M059J (cell line): ENCODE data around the gene LIPH. TPM values are rescaled to one million over a fixed set of nuclear protein-coding genes. Genes with fewer than 3 reads are reported as not detected.

Experiments used
- DNase-seq: peaks from one replicate; pipeline ENCODE4 v3.0.0-alpha.2; 2012; ENCODE audit warnings: low read depth
- total RNA-seq: library from RNA; depleted of rRNA; stranded (reverse); fragments of >200 nt; shearing (Covaris generic); gene quantifications from 2 replicates; pipeline ENCODE4 v1.2.3, GENCODE V29; 2014

LIPH gene
- total RNA-seq, 1 experiment from 2014 or later, result 1.9 TPM

DNA sequence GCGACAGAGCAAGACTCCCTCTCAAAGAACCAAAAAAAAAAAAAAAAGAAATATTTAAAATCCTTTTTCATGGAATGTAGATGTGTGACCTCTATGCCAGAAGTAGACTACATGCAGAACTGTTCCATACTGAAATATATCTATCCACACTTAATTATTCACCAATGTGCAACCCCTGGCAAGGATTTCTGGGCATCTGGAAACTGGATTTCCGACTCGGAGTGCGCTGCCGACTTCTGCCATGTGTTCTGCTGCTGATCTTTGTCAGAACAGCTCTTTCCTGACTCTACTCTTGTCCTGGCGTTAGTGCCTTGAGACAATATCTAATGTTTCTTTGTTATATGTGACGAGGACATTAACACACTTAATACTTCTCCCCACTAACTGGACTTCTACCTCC, 11.7 kb downstream of the LIPH start:
- no peak for DNase-seq

DNA sequence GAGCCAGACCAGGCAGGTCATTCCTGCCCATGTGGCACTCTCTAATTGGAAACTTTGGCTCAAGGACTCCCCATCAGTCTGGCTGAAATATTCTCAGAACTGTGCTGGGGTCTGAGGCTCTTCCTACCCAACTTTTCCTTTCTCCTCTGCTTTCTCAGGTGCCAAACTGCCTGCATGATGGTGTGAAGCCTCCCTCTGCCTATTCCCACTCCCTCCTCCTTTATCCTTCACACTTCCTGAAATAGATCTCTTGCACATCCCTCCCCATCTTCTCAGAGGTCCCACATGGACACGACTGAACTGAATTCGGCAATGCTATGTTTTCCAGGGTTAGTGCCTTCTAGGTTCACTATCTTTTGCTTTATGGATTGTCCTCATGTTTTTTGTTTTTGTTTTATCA, 12.5 kb downstream of the LIPH start:
- DNase-seq, result no peak

DNA sequence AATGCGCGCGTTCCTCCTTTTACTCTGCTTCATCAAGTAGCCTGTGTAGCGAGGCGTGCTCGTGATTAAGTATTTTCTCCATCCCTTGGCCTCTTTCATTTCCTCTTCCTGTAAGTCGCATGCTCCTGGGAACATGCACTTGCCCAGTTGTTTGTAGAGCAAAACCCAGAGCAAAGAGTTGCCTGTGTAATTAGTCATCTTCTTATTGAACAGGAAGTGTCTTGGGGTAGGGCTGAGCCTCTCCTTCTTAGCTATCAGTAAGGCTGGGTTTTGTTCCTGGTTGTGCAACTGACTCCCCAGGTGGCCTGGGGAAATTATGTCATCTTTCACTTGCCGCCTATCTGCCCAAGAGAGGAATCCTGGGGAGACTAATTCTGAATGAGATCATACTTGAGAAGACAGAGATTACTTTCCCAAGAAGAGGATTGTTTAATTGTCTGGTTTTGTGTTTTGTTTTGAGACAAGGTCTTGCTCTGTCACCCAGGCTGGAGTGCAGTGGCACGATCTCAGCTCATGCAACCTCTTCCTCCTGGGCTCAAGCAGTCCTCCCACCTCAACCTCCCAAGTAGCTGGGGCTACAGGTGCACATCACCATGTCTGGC, 14.9 kb downstream of the LIPH start:
- DNase-seq, result peak; percentile 97

- DNase-seq, result no peak
Observed at GRCh38 chr3:185534511-185534910, 17.9 kb downstream of the LIPH start.

DNA sequence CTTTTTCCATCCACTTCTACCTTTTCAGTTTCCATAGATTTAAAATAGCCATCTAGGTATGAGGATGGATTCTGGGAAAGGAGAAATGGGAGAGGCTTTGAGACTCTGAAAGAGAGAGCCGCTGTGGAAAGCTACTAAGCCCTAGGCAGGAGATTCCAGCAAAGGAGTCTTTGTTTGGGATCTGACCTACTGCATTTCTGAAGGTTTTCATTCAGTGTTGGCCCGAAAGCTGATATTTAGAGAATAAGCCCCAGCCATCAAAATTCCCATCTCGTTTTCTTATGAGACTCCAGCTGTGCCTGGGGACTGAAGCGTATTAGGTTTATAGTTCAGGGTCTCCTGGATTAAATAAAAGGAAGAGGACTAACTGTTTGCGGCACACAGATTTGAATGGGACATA, 19.5 kb downstream of the LIPH start:
- no peak for DNase-seq

DNA sequence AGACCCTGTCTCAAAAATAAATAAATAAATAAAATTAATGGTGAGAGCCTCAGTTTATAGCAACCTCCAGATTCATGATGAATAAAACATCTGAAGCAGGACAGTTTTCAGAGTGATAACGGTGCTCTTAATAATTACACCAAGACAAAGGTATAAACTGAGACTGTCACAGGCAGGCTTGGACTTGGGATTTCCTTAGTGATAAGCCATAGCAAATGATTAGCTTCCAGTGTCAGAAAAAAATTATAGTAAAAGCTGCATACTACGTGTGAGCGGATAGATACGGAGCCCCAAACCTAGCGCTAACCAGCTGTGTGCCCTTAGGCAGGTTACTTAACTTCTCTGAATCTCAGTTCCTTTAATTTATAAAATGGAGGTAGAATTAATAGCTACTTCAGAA, 21.5 kb downstream of the LIPH start:
- DNase-seq, result no peak

DNA sequence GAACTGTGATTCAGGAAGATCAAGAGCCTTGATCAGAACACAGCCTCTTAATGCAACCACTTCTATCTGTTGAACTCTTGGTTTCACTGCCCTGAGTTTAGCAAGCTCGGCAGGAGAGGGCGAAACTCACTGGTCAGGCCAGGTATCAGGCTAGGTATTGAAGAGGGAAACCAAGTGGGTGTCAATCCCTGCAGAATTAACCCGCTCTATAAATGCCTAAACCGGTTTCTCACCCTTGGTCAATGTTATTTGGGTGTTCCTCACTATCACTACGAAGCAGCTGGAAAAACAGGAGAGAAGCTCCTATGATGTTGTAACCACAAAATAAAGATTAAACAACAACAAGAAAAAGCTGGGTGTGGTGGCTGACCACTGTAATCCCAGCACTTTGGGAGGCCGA, 23.9 kb downstream of the LIPH start:
- DNase-seq, result no peak

GRCh38 chr3:185527364-185527763, 25.0 kb downstream of the LIPH start:
- DNase-seq, result peak; percentile 53

- DNase-seq, result no peak
Observed at GRCh38 chr3:185526349-185526951, 25.9 kb downstream of the LIPH start.

- DNase-seq, result no peak
Observed at GRCh38 chr3:185521349-185522138, 30.8 kb downstream of the LIPH start.

- no peak for DNase-seq
Observed at GRCh38 chr3:185519021-185519420, 33.4 kb downstream of the LIPH start.

DNA sequence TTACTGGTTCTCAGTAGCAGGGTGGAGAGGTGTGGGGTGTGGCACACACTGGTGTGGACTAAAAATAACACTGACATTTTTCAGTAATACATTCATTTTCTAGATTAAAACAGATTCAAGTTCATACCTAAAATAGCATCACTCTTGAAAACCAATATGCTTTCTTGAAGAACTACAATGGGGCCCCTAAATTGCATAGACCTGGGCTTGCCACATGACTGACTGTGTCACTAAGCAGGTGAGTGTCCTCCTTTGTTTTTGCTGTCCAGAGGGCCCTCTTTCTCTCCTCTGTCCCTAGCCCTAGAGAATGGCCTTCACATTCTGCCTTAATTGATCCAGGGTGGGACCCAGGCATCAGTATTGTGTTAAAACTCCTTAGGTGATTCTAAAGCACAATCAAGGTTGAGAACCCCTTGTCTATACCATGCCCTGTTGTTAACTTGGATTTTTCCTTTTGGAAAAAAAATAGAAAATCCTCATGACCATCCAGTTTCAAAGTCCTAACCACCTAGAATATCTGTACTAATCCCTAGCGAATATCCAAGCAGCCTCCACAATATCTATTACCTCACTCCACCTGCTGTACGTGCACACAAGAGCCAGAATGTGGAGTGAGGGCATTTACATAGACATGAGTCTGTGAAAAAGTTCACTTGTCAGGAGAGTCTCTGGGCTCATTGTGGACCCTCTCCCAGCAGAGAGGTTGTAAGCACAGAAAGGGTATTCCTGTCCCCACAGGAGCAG, 34.8 kb downstream of the LIPH start:
- no peak for DNase-seq

DNA sequence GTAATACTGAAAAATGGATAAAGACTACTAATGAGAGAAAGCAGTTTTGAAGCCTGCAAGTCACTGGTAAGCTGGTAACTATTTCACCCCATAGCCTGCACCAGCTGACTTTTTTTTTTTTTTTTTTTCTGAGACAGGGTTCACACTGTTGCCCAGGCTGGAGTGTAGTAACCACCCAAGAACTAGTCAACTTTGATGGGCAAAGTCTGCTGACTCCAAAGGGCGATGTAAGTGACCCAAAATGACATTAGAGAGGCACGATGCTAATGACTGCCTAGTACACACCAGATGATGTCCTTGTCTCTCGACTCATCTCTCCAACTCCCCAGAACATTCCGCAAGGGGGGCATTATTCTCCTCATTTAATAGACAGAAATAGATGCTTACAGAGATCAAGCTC, 40.7 kb downstream of the LIPH start:
- no peak for DNase-seq

GRCh38 chr3:185508335-185508991, 43.9 kb downstream of the LIPH start:
- DNase-seq, result no peak

- DNase-seq, result no peak
Observed at GRCh38 chr3:185507883-185508282, 44.5 kb downstream of the LIPH start.

DNA sequence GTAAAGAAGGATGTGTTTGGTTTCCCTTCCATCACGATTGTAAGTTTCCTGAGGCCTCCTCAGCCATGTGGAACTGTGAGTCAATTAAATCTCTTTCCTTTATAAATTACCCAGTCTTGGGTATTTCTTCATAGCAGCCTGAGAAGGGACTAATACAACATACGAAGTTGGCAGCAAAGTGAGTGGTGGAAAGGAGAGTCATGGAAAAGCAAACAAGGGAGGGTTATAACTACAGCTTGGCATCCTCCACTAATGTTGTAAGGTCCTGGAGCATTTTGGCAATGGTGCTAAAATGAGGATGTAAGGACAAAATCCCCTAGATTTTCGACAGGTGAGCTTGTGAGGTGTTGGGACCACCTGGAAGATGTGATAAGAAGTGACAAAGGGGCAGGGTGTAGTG, 47.8 kb downstream of the LIPH start:
- DNase-seq, result no peak

DNA sequence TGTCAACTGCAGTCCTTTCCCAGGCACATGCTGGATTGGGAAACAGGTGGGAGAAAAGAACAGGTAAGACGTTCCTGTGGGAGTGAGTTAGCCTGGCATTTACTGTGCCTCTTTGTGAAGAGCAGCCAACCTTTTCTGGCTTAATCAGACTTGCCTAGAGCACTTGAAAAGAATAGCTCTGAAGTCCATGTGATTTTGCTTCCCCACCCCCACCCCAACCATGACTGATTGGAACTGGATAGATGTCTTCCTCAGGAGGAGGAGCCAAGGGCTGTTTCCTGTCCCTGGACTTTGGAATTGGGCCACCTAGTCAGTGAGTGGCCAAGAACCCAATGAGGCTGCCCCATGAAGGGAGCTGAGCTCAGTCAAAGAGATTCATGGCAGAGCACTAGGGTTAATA, 48.9 kb downstream of the LIPH start:
- no peak for DNase-seq

DNA sequence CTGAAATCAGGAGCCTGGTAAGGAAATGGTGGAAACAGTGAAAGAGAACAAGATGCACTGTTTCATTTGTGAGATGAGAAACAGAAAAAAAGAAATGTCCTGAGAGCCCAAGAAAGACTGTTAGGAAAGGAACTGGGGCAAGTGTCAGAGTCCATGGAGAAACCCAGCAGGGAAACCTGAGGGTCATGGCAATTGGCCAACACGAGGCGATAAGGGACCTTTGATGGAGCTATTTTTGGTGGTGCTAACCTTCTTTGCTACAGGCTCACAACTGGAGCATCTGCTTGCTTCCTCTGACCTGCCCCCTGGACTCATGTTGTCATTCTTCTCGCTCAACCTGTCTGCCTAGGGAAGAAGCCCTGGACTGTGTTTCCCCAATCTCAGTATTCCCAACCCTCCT, 49.4 kb downstream of the LIPH start:
- DNase-seq, result no peak

DNA sequence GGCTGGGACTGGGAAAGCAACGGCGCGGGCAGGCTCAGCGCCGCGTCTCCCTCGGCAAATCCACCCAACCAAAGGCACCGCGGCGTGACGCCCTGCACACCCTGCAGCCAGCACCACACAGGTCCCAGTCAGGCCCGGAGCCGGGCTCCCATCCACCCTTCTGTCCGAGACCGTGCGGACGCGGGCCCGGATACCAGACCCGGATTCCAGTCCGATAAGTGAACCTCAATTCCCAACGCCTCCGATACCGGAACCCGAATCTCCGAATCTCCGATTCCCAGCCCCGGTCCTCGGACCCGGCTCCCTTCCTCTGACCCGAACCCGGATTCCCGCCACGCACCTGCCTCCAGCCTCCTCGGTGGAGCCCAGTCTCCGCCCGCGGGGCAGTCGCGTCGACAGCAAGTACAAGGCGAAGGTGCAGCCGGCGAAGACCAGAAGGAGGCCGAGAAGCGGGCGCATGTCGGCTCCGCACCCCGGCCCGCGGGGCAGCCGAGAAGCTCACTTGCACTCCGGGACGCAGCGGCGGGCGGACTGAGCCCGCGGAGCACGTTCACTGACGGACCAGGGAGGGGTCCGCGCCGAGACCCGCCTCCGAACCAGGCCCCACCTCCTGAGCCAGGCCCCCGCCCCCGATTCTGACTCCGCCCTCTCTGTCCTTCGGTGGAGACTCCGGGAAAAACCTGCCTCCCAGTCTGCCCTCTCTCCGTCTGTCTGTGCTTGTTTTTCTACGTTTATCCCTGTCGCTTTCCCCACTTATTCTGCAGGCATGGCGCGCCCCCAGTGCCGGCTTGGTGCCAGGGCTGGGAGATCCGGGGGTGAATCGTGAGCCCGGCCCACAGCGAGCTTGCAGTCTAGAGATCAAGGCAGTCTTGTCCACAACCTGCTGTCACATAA, 53.6 kb downstream of the LIPH start, which contains the start of gene TMEM41A:
Gene TMEM41A (minus strand): TSS at position 533 of the 894 bp plus-strand sequence. CDS start 74 bp downstream, at position 459.
- peak; percentile 88 for DNase-seq

DNA sequence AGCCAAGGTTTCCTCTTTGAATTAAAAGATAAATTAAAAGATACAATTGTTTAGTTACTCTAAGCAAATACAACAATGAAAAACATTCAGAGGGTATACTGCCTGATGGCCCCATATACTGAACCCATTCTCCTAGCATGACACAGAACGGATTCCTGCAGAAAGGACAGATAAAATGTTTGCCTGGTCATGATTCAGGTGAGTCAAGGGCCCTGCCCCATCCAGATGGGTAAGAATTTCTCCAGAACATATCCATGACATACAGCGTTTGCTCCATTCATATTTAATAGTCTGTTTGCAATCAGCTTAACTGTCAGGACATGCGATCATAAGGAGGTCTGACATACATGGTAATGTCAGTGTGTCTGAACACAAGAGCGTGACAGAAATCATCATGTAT, 62.1 kb downstream of the LIPH start:
- no peak for DNase-seq

DNA sequence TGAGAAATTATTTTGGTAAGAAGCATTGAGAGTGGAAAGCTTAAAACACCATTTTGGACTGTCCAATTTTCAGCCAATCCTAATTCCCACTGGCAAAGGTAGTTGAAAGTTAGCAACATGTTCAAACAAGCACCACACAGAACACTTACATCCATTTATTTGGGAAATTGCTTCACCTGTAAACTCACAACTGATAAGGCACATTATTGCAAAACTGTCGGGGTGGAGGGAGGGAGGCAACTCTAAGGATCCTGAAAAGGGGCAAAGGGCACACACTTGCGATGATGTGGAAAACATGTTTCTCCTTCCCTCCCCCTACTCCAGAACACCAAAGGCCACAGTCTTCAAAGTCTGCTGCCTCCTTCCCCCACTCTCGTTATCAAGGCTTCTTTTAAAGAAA, 62.9 kb downstream of the LIPH start:
- no peak for DNase-seq
